Ishikawa (cell line): Measurements from ENCODE around the gene MEGF6.

Source experiments
- CREB1 ChIP-seq: IDR thresholded peaks from 2 replicates; pipeline ENCODE4 v1.6.1; 2012; ENCODE audit warnings: low read depth
- NFIC ChIP-seq: IDR thresholded peaks from 2 replicates; pipeline ENCODE4 v1.6.1; 2012
- TEAD4 ChIP-seq: IDR thresholded peaks from 2 replicates; pipeline ENCODE4 v1.6.1; 2012
- YY1 ChIP-seq: IDR thresholded peaks from 2 replicates; pipeline ENCODE4 v1.6.1; 2012; ENCODE audit warnings: low read depth
- ZBTB7A ChIP-seq: IDR thresholded peaks from 2 replicates; pipeline ENCODE4 v1.6.1; 2012; ENCODE audit warnings: low read depth
- TF ChIP-seq, protein P1 (sequence below): IDR thresholded peaks from 2 replicates; pipeline ENCODE4 v1.6.1; 2012; ENCODE audit warnings: low read depth, mild to moderate bottlenecking
- TF ChIP-seq, protein P2 (sequence below): IDR thresholded peaks from 2 replicates; pipeline ENCODE4 v1.6.1; 2012

DNA sequence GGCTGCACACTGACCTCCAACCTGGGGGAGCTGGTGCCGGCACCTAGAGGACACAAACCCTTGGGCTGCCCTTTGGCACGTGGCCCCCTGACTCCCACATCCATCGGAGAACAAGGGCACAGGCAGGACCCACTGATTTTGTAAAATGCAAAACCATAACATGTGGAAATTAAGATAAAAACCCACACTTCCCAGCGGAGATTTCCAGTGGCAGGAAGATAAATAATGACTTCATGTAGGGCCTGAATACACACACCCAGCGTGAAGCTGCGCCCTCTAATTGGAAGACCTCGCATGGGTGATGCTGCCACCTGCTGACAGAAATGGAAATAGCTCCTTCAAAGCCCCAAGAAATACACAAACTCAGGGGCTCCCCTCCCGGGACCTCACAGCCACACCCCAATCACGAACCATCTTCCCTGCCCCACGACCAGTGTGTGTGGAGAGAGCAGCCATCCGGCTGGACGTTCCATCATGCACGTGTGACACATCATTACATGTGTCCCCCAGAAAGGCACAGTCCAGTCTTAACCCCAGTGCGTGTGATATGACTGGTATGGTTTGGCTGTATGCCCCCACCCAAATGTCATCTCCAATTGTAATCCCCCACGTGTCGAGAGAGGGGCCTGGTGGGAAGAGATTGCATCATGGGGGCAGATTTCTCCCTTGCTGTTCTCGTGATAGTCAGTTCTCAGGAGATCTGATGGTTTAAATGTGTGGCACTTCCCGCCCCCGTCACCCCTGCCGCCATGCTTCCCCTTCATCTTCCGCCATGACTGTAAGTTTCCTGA is 7.8 kb upstream of the MEGF6 start:
- TF ChIP-seq, protein P1, sequence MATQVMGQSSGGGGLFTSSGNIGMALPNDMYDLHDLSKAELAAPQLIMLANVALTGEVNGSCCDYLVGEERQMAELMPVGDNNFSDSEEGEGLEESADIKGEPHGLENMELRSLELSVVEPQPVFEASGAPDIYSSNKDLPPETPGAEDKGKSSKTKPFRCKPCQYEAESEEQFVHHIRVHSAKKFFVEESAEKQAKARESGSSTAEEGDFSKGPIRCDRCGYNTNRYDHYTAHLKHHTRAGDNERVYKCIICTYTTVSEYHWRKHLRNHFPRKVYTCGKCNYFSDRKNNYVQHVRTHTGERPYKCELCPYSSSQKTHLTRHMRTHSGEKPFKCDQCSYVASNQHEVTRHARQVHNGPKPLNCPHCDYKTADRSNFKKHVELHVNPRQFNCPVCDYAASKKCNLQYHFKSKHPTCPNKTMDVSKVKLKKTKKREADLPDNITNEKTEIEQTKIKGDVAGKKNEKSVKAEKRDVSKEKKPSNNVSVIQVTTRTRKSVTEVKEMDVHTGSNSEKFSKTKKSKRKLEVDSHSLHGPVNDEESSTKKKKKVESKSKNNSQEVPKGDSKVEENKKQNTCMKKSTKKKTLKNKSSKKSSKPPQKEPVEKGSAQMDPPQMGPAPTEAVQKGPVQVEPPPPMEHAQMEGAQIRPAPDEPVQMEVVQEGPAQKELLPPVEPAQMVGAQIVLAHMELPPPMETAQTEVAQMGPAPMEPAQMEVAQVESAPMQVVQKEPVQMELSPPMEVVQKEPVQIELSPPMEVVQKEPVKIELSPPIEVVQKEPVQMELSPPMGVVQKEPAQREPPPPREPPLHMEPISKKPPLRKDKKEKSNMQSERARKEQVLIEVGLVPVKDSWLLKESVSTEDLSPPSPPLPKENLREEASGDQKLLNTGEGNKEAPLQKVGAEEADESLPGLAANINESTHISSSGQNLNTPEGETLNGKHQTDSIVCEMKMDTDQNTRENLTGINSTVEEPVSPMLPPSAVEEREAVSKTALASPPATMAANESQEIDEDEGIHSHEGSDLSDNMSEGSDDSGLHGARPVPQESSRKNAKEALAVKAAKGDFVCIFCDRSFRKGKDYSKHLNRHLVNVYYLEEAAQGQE, result no peak
- no peak for TF ChIP-seq CREB1
- no peak; the same call in 1 of the 2 replicates for TF ChIP-seq ZBTB7A
- TF ChIP-seq TEAD4, result no peak
- TF ChIP-seq NFIC, result no peak
- no peak for TF ChIP-seq YY1
- TF ChIP-seq, protein P2, sequence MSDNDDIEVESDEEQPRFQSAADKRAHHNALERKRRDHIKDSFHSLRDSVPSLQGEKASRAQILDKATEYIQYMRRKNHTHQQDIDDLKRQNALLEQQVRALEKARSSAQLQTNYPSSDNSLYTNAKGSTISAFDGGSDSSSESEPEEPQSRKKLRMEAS, result no peak; the same call in 1 of the 2 replicates
